ENCODE results near the gene ZNF683.

GRCh38 chr1:26335774-26336476 is 36.6 kb downstream of the ZNF683 start:
- TF ChIP-seq POLR2A (IDR thresholded peaks at IDR 0.05) (no peak), CTCF (IDR thresholded peaks at IDR 0.05) (no peak)
